Measurements from ENCODE around the gene CENPW.

- TF ChIP-seq, protein P1, sequence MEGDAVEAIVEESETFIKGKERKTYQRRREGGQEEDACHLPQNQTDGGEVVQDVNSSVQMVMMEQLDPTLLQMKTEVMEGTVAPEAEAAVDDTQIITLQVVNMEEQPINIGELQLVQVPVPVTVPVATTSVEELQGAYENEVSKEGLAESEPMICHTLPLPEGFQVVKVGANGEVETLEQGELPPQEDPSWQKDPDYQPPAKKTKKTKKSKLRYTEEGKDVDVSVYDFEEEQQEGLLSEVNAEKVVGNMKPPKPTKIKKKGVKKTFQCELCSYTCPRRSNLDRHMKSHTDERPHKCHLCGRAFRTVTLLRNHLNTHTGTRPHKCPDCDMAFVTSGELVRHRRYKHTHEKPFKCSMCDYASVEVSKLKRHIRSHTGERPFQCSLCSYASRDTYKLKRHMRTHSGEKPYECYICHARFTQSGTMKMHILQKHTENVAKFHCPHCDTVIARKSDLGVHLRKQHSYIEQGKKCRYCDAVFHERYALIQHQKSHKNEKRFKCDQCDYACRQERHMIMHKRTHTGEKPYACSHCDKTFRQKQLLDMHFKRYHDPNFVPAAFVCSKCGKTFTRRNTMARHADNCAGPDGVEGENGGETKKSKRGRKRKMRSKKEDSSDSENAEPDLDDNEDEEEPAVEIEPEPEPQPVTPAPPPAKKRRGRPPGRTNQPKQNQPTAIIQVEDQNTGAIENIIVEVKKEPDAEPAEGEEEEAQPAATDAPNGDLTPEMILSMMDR (IDR thresholded peaks at IDR 0.05): no peak
- TF ChIP-seq POLR2A (IDR thresholded peaks at IDR 0.05): no peak
- TF ChIP-seq EP300 (IDR thresholded peaks at IDR 0.05): no peak
These were observed 12.6 kb downstream of the CENPW start for GRCh38 chr6:126352514-126352913.

All from tibial nerve (tissue), 4 donors.